HuH-7.5 (cell line): ENCODE data around the gene KCND2.
"Not testable (repeated sequence)": the region's sequence is repeated elsewhere in the genome, so short reads cannot be mapped to it uniquely, and the experiment has no call there.

ENCODE experiments used
- DNase-seq: peaks from one replicate; pipeline ENCODE4 v3.0.0; 2011; ENCODE audit warnings: low spot score

KCND2 gene

DNA sequence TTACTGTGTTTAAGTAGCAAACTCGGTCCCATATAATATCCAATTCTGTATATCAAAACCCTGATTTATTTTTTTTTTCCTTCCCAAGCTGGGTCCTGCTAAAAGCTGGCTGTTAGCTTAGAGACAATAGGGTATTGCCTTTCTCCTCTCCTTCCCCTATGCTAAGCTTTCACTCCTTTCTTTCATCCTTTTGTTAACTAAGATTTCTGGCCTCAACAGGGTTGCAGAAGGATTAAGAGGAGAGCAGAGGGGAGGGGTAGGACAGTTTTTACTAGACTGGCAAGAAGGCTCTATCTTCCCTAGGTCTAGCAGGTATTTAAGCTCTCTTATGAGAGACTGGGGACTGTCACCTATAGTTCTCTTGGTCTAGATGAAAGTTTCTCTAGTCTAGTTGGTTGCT lies 229.2 kb downstream of the KCND2 start:
- no peak for DNase-seq

DNA sequence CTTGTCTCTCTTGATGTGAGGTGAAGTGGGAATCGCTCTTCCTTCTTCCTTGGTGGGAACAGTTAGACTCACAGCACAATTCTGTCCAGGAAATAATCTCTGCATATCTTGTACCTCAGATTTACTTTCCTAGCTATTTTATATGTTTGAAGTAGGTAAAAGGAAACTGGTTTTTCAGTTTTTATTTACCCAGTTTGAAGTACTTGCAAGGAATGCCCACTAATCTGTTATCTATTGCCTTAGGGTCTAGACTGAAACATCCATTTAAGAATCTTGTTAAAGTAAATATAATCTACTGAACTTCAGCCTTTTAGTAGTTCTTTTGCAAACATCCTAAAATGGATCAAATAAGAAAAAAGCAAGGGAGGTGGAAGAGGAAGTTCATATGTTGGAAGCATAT lies 229.8 kb downstream of the KCND2 start:
- DNase-seq = no peak

DNA sequence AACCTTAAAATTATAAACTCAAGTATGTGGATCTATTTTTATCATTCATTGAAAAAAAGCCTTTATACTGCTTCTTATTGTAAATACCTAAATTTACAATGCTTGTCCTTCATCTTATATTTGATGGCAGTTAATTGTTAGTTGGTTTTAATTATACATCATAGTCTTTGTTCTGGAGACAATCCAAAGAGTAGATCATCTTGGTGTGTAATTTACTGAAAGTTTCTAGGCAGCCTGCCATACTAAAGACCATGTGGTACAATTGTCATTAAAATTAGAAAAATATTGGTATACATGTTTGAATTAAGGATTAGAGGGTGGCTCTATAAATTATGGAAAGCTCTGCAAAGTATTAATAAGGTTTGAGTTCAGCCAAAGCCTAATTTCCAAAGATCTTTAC lies 231.4 kb downstream of the KCND2 start:
- DNase-seq = no peak

DNA sequence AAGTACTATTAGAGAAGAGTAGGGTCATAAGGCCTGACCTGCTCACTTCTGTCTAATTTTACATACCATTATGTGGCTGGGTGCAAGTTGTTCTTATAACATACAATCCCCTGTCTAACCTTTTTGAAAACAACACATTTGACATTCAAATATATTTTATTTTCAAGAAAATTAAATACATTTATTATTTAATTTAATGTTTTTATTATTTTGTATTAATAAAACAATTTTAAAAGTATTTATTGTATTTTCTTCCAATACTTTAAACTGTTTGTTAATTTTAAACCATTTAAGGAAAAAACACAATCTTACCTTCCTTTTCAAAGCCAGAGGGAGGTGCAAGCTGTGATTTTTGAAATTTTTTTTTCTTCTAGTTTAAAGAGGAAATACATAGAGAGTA lies 232.8 kb downstream of the KCND2 start:
- no peak for DNase-seq

DNA sequence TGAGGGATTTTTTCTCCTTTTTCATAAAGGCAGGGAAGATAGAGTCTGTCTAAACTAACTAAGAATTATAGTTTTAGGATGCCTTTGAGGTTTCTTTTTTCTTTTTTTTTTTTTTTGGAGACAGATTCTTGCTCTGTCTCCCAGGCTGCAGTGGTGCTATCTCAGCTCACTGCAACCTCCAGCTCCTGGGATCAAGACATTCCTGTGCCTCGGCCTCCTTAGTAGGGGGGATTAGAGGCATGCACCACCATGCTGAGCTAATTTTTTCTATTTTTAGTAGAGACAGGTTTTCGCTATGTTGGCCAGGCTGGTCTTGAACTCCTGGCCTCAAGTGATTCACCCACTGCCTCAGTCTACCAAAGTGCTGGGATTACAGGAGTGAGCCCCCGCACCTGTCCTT lies 239.7 kb downstream of the KCND2 start:
- no peak for DNase-seq

DNA sequence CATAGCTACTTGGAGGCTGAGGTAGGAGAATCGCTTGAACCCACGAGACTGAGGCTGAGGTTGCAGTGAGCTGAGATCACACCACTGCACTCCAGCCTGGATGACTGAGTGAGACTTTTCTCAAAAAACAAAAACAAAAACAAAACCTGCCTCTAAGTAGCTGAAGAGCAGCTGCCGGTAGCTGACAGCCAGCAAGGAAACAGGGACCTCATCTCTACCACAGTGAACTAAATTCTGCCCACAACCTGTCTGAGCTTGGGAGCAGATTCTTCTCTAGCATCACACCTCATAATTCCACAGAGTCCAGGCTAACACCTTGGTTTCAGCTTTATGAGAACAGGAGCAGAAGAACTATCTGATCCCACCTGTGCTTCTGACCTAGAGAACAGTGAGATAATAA lies 246.2 kb downstream of the KCND2 start:
- DNase-seq = no peak

DNA sequence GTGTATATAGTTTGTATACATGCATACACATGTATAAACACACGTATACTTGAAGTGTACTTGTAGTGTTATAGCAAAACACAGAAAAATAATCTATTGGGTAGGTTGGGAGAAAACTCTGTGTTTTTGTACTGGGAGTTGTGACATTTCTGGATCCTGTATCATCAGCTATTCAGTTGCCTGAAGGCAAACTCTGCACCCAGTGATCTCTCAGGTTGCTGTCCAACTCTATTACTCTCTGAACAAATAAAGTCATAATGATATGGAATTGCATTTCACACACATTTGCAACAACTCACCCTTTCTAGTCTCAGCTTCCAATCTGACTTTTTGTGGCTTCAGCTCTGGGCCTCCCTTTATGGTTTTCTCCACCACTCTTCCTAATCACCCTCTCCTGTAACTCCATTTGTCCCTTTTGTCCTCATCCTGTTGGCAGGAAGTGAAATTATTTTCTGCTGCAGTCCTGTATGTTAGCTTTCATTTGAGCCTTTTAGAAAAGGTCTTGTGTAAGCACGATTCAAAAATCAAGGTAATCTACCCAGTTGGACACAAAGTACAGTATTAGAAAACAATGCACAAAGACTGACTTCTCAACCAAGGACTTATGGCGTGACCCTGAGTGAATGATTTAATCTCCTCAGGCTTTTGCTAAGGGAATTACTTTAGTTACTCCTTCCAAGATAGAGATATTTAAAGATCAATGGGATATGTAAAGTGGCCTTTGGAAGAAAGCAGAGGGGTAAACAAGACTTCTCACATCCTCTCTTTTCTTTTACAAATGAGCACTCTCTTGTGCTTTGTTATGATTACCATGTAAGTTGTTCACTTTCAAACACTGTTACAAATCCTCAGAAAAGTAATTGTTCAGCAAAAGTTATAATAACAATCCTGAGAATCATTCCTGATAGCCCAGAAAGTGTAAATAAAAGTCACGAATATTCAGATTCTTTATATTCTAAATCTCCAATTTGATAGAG lies 249.1 kb downstream of the KCND2 start:
- no peak for DNase-seq

DNA sequence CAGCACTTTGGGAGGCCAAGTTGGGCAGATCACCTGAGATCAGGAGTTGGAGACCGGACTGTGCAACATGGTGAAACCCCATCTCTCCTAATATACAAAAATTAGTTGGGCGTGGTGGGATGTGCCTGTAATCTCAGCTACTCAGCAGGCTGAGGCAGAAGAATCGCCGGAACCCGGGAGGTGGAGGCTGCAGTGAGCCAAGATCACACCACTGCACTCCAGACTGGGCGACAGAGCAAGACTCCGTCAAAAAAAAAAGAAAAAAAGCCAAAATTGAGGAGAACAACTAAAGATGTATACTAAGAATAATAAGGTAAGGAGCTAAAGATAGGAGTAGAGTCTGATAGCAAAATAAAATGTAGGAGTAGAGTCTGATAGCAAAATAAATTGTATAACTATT lies 251.0 kb downstream of the KCND2 start:
- DNase-seq = no peak

DNA sequence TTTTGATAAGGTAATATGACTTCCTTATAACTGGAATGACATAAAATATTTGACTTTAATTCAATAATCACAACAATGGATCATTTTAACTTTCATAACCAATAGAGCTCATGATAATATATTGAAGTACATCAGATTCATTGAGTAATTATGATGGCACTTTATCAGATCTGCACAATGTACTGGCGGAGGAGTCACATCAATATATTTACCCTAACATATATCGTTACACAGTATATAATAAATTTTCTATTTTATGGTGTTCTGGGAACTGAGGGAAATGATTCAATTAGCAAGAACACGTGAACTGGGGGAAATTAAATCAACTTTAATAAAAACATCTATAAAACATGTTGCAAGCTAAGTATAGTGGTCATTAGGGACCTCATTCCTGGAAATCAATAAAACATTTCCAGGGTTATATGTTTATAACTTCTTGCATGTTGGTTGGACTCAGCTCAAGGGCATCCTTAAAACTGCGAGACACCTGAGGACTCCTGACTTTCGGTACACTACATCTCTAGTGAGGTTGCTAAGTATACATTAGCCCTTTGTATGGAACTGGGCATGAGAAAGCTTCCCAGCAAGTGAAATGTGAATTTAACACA lies 254.0 kb downstream of the KCND2 start:
- no peak for DNase-seq

DNA sequence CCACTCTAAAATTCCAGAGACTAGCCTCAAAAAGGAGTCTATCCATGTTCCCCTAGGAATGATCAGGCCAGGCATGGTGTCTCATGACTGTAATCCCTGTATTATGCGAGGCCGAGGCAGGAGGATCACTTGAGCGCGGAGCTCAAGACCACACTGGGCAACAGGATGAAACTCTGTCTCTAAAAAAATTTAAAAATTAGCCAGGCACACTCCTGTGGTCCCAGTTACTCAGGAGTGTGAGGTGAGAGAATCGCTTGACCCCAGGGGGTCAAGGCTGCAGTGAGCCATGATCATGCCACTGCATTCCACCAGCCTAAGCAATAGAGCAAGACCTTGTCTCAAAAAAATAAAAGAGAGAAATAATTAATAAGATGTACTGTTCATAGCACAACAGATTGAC lies 256.8 kb downstream of the KCND2 start:
- DNase-seq = no peak

DNA sequence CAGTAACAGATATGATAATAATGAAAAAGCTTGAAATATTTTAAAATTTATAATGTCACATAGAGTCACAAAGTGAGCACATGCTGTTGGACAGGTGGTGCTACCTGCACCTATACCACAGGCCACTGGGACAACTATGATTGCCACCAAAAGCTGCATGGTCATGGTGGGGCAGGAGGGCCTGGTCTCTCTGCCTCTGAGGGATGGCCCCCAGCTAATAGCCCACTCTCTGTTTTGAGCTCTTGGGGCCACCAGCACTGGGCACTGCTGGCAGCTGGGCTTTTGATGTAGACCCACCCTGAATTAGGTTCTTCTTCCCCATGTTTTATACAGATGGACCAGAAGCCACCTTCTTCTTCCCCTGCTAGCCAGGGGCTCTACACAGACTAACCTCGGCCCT lies 265.4 kb downstream of the KCND2 start:
- no peak for DNase-seq

DNA sequence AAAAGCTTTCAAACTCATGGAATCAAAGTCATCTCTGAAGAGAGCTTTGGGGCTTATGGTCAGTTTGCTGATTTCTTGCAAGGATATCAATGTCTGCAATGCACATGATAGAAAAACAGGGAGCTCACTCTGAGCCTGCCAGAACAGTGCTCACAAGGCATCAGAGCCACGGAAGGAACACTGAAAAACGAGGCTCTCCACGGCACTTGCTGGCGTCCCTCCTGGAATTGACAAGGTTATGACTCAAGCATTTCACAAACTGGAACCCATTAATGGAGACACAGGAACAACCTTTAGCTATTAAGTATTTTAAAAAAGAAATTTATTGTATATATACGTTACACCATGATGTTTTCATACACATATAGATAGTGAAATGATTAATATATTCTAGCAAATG lies 266.3 kb downstream of the KCND2 start:
- no peak for DNase-seq

DNA sequence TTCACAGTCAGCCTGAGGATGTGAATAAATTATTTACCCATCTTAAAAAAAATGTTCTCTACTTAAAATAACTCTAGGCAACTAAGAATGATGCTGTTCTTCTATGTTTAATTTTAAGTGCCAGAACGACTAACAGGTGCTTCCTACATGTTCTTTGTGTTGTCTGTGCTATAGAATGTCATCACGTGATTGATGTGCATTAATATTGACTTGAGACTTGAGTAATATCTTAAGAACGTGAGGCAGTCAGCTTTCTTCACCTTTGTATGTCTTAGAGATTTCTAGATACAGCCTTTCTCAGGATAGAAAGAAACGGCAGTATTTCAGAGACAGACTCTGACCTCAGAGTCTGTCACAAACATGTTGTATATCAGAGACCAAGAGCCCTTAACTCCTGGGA lies 274.6 kb downstream of the KCND2 start:
- DNase-seq = no peak

DNA sequence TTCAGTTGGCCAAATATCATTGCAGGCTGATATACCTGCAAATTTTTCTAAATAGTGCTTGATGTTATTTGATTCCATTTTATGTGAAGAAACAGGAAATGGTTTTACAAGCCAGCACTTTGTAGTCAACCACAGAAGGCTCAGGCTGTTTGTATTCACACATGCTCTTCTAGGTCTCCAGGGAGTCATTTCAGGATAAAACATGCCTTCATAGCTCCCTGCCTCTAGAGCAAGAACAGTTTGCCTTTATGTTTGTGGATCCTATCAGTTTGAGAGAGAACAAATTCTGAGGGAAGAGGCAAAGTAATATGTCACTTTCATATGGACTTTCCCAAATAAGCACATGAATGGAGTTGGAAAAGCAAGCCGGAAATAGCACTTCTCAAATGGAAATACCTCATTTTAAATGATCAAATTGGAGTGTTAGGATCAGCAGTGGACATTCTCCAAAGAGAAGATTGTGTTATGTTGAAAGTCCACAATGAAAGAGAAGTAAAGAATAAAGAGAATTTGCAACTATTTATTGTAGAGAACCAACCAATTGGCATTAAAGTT lies 277.6 kb downstream of the KCND2 start:
- DNase-seq = no peak

DNA sequence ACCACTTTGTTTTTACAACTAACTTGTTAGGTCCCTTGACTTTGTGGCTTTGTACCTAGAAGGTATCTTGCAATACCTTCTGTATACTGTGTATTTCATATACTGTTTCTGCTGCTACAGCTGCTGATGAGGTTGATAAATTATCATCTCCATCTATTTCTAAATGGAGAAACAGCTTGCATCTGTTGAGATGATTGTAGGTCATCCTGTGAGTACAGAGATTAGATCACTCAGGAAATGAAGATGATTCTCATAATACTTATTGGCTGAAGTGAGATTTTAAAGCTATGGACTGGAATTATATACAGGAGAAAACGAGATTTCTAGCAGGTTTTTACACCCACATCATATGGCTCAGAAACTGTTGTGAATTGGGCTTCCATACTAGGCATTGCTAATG lies 280.5 kb downstream of the KCND2 start:
- no peak for DNase-seq

DNA sequence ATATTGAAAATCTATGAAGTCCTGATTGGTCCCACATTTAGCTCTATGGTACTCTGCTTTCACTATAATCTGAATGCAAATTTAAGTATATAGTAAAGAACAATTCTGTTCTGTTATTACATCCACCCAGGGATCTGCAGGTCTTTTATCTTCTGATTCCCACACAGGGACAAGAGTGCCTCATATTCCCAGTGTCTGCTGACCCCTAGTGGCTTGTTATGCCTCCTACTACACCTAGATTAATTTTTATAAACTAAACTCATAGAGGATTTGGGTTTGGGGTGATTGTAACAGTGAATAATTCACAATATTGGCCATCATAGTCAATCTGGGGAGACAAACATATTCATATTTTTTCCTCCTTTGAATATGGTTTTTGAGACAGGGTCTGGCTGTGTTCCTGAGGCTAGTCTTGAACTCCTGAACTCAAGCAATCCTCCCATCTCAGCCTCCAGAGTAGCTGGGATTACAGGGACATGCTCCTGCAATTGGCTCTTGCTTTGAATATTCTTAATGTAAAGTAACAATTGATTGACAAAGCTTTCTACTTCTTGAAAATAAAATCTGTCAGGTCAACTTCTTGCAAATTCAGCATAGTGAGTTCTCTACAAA lies 282.1 kb downstream of the KCND2 start:
- DNase-seq = peak; percentile 6

DNA sequence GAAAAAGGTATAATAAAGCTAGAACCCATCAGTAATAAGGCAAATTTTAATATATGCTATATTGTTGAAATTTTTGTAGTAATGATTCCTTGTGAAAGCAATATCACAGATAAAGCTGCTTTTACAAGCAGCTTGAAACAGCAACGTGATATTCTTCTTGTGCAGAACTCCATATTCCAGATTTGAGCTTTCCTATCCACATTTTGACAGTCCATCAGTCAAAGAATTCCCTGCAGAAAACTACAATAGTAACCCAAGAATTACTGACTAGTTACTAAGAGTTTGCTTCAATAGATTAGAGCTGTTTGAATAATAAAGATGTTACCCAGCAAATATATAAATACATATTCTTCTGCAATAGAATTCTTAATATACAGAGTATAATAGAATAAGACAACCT lies 291.2 kb downstream of the KCND2 start:
- no peak for DNase-seq

DNA sequence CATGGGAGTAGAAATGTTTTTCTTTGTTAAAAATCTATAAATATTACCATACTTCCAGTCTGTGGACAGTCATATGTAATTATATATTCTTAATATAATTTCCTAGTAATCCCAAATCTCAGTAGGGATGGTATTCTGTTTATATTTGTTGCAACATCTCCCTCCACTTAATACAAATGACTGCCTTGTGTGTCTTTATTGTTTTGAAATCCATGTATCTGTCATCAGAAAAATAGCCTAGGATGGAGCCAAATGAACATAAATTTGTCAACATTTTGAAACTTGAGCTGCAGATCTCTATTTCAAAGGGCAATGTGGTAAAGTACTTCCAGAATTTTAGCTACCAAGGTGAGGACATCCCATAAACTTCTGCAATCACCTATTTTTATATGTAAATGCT lies 294.2 kb downstream of the KCND2 start:
- no peak for DNase-seq

DNA sequence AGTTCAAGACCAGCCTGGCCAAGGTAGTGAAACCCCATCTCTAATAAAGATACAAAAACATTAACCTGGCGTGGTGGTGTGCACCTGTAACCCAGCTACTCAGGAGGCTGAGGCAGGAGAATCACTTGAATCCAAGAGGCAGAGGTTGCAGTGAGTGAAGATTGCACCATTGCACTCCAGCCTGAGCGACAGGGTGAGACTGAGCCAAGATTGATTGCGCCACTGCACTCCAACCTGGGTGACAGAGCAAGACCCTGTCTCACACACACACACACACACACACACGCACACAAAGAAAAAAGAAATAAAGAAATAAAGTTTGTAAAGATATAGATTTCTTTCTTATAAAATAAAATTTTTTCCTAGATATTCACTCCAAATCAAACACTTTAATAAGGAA lies 305.7 kb downstream of the KCND2 start:
- not testable (repeated sequence) for DNase-seq

DNA sequence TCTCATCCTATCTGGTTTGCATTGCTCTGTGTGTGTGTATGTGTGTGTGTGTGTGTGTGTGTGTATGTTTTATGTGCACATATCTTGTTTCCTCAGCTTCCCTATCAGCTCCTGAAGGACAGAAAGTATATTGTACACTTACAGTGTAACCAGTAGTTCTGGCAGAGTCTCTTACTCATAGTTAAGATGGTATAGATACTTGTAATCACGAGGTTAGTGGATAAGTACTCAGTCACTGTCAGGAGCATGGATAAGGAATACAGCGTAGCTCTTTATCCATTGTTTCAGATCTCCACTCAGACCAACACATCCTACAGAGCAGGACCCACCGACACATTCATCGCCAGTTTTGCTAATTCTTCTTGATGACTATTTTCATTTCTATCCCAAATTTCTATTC lies 309.9 kb downstream of the KCND2 start:
- no peak for DNase-seq

DNA sequence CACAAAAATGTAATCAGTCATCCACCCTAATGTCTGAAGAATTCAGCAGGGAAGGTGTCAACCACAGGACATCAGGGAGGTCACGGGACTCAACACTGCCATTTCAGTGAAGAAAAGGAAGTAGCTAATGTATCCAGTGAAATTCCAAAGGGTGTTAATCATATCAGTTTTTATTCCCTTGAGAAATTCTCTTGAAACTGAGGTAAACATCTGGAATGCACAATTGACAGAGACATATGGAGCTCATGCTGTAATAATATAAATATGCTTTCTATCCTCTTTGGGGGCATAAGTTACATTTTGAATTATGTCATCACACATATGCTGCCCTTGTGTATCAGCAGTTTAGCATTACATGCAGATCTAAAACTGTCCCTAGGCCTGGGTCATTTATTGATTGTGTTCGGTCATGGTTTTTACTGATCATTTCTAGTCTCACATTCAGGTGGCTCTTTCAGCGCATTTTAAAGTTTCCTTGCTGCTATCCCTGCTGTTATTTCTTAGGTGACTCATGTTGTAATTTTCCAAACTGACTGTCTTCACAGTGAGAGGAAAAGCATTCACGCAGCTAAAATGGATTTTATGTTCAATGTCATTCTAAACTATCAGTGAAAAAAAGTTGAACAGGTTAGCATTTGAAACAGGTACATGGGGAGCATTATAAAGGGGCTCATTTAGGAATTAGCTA lies 311.1 kb downstream of the KCND2 start:
- no peak for DNase-seq

DNA sequence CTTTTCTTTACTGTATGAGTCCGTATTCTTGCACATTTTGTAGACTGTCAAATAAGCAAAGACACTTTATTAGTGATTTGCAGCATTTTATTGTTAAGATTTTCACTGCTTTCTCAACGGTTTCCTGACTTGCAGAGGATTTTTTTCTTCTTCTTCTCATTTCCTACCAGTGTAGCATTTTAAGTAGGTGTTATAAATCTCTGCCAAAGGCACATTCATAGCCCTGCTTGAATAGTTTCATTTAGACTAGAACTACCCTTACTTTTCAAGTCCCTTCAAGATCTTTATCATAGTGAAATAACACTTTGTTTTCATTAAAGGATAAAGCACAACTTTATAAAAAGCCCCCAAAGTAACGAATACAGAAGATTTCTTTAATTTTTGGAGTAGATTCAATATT lies 313.6 kb downstream of the KCND2 start:
- DNase-seq = no peak
